BJ (cell line): Measurements from ENCODE around the gene ATP6V0D1. TPM values are rescaled to one million over a fixed set of nuclear protein-coding genes. Genes with fewer than 3 reads are reported as not detected.

Experiments
- CTCF ChIA-PET: fragments of 350-600 bp; formaldehyde crosslinking; extraction: SDS; loops from one replicate; lab custom pipeline; 2021; ENCODE audit warnings: antibody characterized with exemption, inconsistent platforms; lab: Yijun Ruan, JAX
- POLR2A ChIA-PET: fragments of 300-600 bp; sonication (Branson Sonifier 250); formaldehyde crosslinking; extraction: SDS; loops from one replicate; lab custom pipeline; 2021; ENCODE audit warnings: antibody characterized with exemption; lab: Charles Lee
- DNase-seq: peaks from one replicate; pipeline ENCODE4 v3.0.0-alpha.2; 2011; ENCODE audit warnings: low read depth
- H3K27me3 ChIP-seq: 2 replicates; pipeline ENCODE4 v1.6.0; 2011; ENCODE audit warnings: low read length; ENCODE audit not compliant: control insufficient read depth, insufficient read depth
- H3K36me3 ChIP-seq: 2 replicates; pipeline ENCODE4 v1.5.1; 2011; ENCODE audit warnings: low read length; ENCODE audit not compliant: control insufficient read depth, insufficient read depth
- H3K4me3 ChIP-seq: 2 replicates; pipeline ENCODE4 v1.5.1; 2011; ENCODE audit warnings: low read depth, mild to moderate bottlenecking, control low read depth, low read length
- polyA plus RNA-seq: library from polyadenylated mRNA; depleted of rRNA; stranded (reverse); fragments of >200 nt; gene quantifications from 2 replicates; pipeline ENCODE4 v1.2.3, GENCODE V29; 2011
- TF ChIP-seq, protein P1 (sequence below): IDR thresholded peaks from 2 replicates; pipeline ENCODE4 v1.5.1; 2011; ENCODE audit warnings: low read depth, mild to moderate bottlenecking, control low read depth, inconsistent platforms, low read length, moderate library complexity; ENCODE audit not compliant: insufficient read depth

ATP6V0D1 gene
- polyA plus RNA-seq, 1 experiment = 155 TPM

DNA sequence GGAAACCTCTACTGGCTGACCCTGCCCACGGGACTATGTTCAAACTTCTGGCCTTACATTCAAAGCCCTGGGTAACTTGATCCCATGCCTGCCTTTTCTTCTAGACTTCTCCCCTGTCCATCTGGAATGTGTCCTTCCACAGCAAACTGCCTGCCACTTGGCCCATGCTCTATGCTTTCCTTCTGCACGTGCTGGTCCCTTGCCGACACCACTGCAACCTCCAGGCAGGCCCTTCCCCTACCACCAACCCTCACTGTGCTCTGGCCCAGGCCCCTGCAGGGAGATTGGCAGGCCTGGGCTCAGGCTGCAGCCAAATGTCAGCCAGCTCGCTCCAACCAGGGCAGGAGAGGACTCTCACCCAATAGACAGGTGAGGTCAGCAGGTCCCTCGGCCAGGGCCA lies 39.0 kb downstream of the ATP6V0D1 start:
- CTCF ChIA-PET = interaction anchor here (0.6 to 4.5 kb wide), 5 partner anchors 14 to 167 kb away, joined by 3 to 26 read pairs (median 4); no protein-coding TSS in a partner anchor
- Histone ChIP-seq H3K27me3 (no peaks in the 10 kb centered on the region), H3K4me3 (no peak overlapping the region), H3K36me3 (peaks cover 12% of the 10 kb centered on the region)
- no peak for DNase-seq
- TF ChIP-seq, protein P1, sequence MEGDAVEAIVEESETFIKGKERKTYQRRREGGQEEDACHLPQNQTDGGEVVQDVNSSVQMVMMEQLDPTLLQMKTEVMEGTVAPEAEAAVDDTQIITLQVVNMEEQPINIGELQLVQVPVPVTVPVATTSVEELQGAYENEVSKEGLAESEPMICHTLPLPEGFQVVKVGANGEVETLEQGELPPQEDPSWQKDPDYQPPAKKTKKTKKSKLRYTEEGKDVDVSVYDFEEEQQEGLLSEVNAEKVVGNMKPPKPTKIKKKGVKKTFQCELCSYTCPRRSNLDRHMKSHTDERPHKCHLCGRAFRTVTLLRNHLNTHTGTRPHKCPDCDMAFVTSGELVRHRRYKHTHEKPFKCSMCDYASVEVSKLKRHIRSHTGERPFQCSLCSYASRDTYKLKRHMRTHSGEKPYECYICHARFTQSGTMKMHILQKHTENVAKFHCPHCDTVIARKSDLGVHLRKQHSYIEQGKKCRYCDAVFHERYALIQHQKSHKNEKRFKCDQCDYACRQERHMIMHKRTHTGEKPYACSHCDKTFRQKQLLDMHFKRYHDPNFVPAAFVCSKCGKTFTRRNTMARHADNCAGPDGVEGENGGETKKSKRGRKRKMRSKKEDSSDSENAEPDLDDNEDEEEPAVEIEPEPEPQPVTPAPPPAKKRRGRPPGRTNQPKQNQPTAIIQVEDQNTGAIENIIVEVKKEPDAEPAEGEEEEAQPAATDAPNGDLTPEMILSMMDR = no peak
- POLR2A ChIA-PET = no interaction called here

DNA sequence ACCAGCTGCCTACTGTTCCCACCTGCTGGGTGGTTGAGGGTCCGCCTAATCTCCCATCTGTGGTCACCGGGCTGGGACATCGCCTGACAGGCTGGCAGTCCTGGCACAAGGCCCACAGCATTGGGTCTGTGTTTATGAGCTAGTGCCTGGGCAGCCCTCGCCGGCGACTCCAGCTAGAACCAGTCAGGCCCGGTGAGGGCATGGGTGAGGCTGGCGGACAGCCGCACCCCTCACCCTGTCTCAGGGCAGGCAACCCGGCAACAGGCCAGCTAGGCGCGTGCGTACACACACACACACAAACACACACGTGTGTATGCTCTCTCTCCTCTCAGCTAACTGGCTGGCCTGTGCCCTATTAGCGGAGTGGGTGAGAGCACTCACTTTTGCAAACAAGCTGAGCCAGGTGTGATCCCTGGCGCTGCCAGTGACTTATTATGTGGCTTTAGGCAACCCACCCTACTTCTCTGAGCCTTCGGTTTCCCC lies 39.6 kb downstream of the ATP6V0D1 start:
- POLR2A ChIA-PET = no interaction called here
- H3K4me3 ChIP-seq = no peak overlapping the region

DNA sequence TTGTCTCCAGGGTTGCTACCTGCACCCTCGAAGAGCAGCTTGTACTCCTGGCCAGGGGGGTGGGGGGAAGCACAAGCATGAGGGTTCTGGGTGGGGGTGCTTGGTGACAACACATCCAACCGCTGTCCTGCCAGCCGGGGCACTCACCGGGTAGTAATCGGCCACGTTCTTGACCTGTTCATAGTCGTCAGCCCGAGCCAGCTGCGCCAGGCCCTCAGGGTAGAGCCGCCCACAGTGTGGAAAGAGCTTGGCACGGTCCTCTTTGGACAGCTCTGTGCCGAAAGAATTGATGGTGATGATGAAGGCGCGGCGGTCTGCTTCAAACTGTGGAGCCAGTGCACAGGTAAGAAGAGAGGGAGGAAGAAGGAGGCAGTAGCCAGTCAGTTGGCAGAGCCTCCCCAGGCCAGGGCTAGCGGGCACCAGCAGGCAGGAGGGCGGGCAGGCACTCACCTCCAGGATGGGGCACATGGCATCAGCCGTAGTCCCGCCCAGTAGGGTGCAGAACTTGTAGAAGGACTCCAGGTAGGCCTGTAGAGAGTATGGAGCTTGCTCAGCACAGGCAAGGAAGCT lies 42.0 kb downstream of the ATP6V0D1 start:
- Histone ChIP-seq H3K36me3 (peaks cover 10% of the 10 kb centered on the region), H3K4me3 (no peak overlapping the region), H3K27me3 (no peaks in the 10 kb centered on the region)
- no peak for DNase-seq
- TF ChIP-seq, protein P1 = no peak
- CTCF ChIA-PET = interaction anchor here (1.0 to 4.5 kb wide), 3 partner anchors 9 to 27 kb away, joined by 3 to 26 read pairs (median 5); no protein-coding TSS in a partner anchor
- POLR2A ChIA-PET = no interaction called here

More for the DNA sequence above, 39.6 kb downstream of the ATP6V0D1 start:
- CTCF ChIA-PET = interaction anchor here (0.9 to 4.5 kb wide), 2 partner anchors 14 to 17 kb away, joined by 4 to 26 read pairs; no protein-coding TSS in a partner anchor
- TF ChIP-seq, protein P1 = no peak
- H3K27me3 ChIP-seq = no peaks in the 10 kb centered on the region
- no peak for DNase-seq
- peaks cover 12% of the 10 kb centered on the region for H3K36me3 ChIP-seq

DNA sequence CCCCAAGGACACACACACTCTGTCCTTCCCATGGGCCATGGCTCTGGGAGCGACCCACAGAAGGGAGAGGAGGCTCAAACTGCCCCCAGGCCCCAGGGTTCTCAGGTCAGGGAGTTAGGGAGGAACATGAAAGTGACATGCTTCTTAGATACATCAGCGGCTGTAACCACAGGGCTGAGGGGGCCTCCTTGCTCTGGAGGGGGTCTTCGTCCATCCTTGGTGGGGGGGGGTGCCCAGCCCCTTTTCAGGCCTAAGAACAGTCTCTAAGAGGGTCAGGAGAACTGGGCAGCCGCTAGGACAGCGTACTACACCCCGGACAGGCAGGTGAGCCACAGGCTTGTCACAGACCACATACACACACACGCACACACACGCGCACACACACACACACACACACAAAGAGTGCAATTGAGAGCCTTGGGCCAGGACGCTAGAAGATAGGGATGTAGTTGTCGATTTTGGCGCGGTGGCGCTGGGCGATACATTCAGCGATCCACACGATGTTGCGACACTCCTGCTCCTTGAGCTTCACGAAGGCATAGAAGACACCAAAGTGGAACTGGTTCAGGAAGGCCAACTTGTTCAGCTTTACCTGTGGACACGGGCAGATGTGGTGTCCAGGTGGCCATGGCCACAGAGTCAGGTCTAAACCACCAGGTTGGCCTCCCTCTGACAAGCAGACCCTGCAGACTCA lies 42.7 kb downstream of the ATP6V0D1 start:
- TF ChIP-seq, protein P1 = no peak
- CTCF ChIA-PET = interaction anchor here (1.0 to 4.5 kb wide), 3 partner anchors 9 to 28 kb away, joined by 3 to 26 read pairs (median 5); no protein-coding TSS in a partner anchor

DNA sequence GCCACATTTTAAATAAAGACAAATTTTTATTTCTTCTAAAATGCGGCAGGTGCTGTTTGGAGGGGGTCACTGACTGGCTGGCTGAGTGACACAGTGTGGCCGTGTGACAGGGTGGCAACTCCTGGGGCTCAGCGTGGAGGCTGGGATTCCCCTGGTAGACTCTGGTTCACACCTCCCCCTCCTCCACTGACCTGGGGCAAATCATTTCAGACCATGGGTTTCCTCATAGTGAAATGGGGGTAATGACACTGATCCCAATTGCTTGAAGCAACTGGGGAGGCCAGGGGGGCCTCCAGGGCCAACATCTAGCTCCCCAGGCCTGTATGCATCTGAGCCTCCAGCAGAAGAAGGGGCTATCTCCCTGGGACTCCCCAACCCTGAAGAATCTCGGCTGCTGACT lies 43.4 kb downstream of the ATP6V0D1 start:
- H3K27me3 ChIP-seq = no peaks in the 10 kb centered on the region
- TF ChIP-seq, protein P1 = no peak
- H3K36me3 ChIP-seq = peaks cover 10% of the 10 kb centered on the region
- ChIA-PET POLR2A (no interaction called here), CTCF (no interaction called here)
- H3K4me3 ChIP-seq = no peak overlapping the region
- no peak for DNase-seq

More for the DNA sequence above, 42.7 kb downstream of the ATP6V0D1 start:
- no peak for DNase-seq
- no peaks in the 10 kb centered on the region for H3K27me3 ChIP-seq
- peaks cover 10% of the 10 kb centered on the region for H3K36me3 ChIP-seq
- H3K4me3 ChIP-seq = no peak overlapping the region
- POLR2A ChIA-PET = no interaction called here
